GM13977 (cell line): ENCODE measurements around the gene RIBC2.
"Not testable (repeated sequence)": the region's sequence is repeated elsewhere in the genome, so short reads cannot be mapped to it uniquely, and the experiment has no call there.

ENCODE experiments used
- DNase-seq: peaks from one replicate; pipeline ENCODE4 v3.0.0; 2012; ENCODE audit warnings: low spot score
- in situ Hi-C: fragments of 300-500 bp; cut with MboI; formaldehyde crosslinking; loops from one replicate; pipeline ENCODE4 v1.12.0; 2022; ENCODE audit warnings: low sequenced_read_pairs, low pct_unique_long_range_greater_than_20kb, mixed read lengths, inconsistent platforms; ENCODE audit not compliant: unreplicated experiment
- TF ChIP-seq, protein P1 (sequence below): IDR thresholded peaks from 2 replicates; pipeline ENCODE4 v1.5.1; 2012; ENCODE audit warnings: mild to moderate bottlenecking, control low read depth; ENCODE audit not compliant: insufficient read depth; ENCODE audit errors: extremely low read depth, missing control alignments

RIBC2 gene

DNA sequence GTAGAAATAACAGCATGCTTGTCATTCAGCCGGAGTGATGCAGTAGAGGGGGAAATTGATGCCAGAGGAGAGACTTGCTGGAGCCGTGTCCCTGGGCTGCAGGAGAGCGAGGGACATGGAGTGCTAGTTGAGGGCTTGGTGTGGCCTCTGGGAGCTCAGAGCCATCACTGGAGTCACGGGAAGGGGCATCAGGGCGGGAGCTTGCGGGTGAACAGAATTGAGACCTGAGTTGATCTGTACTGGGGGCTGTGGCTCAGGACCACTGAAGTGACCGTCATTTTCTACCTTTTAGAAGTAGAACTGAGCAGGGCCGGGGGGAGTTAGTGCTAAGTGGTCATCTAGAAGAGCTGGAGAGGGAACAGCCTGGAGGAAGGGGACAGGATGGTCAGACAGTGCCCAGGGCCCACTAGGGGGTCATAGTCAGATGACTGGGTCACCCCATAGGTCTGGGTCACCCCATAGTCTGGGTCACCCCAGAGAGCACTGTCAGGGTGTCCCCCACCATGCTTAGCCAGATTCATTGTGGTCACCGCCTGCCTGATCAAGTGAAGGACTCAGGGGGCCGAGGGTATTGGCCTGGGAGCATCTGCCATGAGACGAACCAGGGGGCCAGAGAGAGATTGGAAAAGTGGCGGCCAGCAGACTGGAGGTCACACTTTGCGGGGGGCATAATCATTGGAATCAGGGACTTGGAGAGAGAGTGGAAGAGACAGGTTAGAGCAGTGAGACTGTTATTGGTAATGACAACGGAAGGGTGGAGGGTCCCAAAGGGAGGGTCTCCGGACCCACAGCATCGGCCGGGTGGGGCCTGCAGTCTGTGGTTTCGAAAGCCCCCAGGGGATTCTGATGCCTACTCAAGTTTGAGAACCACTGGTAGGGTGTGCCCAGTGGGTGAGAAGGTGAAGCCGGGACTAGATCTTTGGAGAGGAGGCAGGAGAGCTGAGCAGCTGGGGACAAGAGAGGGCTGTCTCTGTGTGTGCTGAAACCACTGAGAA is 15.2 kb downstream of the RIBC2 start:
- TF ChIP-seq, protein P1, sequence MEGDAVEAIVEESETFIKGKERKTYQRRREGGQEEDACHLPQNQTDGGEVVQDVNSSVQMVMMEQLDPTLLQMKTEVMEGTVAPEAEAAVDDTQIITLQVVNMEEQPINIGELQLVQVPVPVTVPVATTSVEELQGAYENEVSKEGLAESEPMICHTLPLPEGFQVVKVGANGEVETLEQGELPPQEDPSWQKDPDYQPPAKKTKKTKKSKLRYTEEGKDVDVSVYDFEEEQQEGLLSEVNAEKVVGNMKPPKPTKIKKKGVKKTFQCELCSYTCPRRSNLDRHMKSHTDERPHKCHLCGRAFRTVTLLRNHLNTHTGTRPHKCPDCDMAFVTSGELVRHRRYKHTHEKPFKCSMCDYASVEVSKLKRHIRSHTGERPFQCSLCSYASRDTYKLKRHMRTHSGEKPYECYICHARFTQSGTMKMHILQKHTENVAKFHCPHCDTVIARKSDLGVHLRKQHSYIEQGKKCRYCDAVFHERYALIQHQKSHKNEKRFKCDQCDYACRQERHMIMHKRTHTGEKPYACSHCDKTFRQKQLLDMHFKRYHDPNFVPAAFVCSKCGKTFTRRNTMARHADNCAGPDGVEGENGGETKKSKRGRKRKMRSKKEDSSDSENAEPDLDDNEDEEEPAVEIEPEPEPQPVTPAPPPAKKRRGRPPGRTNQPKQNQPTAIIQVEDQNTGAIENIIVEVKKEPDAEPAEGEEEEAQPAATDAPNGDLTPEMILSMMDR: no peak
- no peak for DNase-seq
- in situ Hi-C loops: no loop called here

DNA sequence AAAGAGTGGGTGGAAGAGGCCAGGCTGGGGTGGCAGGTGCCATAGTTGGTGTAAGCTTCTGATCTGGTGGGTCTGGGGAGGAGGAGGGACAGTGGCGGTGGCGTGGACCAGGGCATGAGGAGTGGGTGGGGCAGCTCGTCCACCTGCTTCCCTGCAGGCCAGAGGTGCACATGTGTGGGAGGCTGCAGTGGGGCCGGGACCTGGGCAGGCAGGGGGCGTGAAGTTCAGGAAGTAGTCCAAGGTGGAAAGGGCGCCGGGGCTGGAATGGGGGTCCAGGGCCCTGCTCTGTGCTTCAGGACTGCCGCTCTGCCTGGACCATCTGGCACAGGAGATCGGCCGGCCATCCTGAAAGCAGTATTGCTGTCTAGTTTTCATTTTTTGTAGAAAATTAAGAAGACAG is 15.9 kb downstream of the RIBC2 start:
- TF ChIP-seq, protein P1: no peak
- in situ Hi-C loops: no loop called here
- no peak for DNase-seq

DNA sequence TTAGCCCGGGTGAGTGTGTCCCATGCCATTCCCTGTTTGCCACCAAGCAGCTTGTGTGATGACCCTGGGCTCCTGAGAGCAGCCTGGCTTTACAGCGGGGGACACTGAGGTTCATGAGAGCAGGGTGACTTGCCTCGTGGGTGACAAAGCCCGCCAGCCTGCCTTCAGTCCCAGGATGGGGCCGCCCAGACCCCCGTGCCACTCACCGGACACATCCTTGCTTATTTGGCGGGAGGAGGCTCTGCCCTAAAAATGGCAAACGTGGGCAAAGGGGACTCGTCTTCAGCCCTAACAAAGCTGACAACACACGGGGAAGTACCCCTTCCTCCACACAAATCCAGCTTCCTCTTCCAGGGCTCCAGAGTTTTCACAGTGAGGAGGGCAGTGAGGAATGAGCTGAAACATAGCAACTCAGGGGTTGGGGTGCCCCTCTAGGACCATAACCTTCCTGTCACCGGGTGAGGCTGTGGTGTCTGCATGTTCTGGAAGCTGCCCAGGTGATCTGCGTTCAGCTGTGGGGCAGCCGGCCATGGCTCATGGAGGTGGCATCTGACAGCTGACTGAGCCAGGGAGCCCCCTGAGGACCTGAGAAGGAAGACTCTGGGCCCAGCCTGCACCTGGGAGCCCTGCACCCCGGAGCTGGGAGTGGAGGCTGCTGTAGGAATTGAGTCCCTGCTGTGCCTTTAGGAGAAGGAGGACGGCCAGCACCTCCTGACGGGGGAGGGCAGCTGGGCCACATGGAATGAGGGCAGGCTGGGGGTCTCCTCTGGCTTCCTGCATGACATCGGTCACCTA is 16.7 kb downstream of the RIBC2 start:
- TF ChIP-seq, protein P1: no peak
- in situ Hi-C loops: loop anchor here (10.0 kb wide), 1 partner anchor 155 kb away; no protein-coding TSS in a partner anchor
- DNase-seq: no peak

DNA sequence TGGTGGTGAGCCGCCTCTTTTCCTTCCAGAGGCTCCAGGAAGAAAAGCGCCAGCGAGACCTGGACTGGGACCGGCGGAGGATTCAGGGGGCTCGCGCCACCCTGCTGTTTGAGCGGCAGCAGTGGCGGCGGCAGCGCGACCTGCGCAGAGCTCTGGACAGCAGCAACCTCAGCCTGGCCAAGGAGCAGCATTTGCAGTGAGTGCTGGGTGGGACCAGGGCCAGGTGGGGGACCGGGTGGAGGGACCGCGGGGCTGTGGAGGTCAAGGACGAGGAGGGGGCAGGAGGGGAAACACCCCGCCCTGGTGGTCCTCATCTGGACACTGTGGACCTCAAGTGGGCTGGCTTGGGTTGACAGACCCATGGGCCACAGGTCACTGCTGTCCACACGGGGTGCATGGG is 17.4 kb downstream of the RIBC2 start:
- DNase-seq: no peak
- TF ChIP-seq, protein P1: no peak
- in situ Hi-C loops: loop anchor here (10.0 kb wide), 1 partner anchor 156 kb away; no protein-coding TSS in a partner anchor

DNA sequence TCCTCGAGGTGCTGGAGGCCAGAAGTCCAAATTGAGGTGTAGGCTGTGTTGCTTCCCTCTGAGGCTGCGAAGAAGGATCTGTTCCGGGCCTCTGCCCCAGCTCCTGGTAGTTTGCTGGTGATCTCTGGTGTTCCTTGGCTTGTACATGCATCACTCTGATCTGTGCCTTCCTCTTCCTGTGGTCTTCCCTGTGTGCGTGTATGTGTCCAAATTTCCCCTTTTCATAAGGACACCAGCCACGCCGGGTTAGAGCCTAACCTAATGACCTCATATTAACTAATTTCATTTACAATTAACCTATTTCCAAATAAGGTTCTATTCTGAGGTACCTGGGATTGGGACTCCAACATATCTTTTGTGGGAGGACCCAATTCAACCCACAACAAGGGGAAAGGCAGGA is 21.5 kb downstream of the RIBC2 start:
- no peak for DNase-seq
- TF ChIP-seq, protein P1: no peak
- in situ Hi-C loops: loop anchor here (10.0 kb wide), 1 partner anchor 160 kb away; no protein-coding TSS in a partner anchor

DNA sequence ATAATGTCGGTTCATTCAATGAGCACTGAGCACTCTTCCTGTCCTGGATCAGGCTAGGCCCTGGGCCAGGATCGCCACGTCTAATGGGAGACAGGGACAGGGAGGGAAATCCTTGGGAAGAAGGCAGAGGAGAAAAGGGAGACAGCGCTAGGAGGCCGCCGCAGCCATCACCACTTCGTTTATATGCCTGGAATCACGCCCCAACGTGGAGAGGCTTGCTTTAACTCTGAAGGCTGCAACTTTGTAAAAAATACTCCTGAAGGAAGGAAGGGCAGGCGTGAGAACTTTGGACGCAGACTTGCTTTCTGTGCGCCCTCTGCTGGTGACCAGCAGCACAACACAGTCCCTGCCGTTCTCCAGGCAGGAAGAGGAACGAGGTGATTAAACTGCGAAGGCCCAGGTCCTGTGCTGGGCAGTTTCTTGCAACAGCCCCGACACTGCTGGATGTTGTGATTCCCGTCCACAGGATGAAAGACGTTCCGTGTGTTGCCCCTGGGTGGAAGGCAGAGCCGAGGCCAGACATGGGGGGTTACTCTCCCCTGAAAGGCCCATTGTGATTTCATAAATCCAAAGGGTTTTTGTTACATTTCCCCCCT is 22.1 kb downstream of the RIBC2 start:
- in situ Hi-C loops: loop anchor here (10.0 kb wide), 1 partner anchor 161 kb away; no protein-coding TSS in a partner anchor
- DNase-seq: peak; percentile 86
- TF ChIP-seq, protein P1: peak; percentile 97

DNA sequence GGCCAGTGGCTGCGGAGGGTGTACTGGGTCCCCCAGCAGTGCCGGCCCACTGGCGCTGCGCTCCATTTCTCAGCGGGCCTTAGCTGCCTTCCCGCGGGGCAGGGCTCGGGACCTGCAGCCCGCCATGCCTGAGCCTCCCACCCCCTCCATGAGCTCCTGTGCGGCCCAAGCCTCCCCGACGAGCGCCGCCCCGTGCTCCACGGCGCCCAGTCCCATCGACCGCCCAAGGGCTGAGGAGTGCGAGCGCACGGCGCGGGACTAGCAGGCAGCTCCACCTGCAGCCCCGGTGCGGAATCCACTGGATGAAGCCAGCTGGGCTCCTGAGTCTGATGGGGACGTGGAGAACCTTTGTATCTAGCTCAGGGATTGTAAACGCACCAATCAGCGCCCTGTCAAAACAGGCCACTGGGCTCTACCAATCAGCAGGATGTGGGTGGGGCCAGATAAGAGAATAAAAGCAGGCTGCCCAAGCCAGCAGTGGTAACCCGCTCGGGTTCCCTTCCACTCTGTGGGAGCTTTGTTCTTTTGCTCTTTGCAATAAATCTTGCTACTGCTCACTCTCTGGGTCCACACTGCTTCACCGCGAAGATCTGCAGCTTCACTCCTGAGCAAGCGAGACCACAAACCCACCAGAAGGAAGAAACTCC is 23.5 kb downstream of the RIBC2 start:
- in situ Hi-C loops: loop anchor here (10.0 kb wide), 1 partner anchor 162 kb away; no protein-coding TSS in a partner anchor
- DNase-seq: not testable (repeated sequence)
